Fibroblast of skin of right quadriceps (primary cell): Measurements from ENCODE around the gene RC3H1.
A peak's percentile ranks its signal among the peaks of the same experiment; 100 is the strongest.
"Not testable (repeated sequence)": the region's sequence is repeated elsewhere in the genome, so short reads cannot be mapped to it uniquely, and the experiment has no call there.

Experiments
- DNase-seq: peaks from one replicate; pipeline ENCODE4 v3.0.0-alpha.2; 2013

The RC3H1 gene

DNA sequence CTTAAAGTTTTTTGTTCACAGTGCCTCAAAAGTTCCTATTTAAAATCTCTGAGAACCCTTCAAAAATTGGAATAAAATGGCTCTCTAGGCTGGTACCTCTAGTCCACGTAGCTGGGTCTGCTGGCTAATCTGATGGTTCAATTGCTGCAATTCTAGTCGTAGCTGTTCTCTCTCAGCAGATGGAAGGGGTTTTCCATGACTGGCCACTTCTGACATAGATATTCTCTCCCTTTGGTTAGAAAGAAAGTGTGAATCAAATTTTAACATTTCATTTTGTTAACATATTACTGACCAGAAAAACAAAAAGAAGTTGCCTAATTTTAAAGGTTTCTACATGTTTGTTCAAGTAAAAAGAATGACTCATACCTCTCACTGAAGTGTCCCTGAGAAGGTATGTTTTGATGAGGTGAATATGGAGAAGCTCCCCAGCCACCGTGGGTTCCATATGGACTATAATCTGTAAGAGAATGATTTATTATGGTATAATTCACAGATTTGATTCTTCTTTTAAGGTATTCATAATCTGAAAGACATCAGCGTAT lies 75.7 kb downstream of the RC3H1 start:
- DNase-seq: no peak

- no peak for DNase-seq
Measured at GRCh38 chr1:173937062-173937461, 85.1 kb downstream of the RC3H1 start.

- DNase-seq: no peak
Measured at GRCh38 chr1:173934440-173934839, 87.7 kb downstream of the RC3H1 start.

- DNase-seq: not testable (repeated sequence)
Measured at GRCh38 chr1:173930541-173930940, 91.6 kb downstream of the RC3H1 start.

DNA sequence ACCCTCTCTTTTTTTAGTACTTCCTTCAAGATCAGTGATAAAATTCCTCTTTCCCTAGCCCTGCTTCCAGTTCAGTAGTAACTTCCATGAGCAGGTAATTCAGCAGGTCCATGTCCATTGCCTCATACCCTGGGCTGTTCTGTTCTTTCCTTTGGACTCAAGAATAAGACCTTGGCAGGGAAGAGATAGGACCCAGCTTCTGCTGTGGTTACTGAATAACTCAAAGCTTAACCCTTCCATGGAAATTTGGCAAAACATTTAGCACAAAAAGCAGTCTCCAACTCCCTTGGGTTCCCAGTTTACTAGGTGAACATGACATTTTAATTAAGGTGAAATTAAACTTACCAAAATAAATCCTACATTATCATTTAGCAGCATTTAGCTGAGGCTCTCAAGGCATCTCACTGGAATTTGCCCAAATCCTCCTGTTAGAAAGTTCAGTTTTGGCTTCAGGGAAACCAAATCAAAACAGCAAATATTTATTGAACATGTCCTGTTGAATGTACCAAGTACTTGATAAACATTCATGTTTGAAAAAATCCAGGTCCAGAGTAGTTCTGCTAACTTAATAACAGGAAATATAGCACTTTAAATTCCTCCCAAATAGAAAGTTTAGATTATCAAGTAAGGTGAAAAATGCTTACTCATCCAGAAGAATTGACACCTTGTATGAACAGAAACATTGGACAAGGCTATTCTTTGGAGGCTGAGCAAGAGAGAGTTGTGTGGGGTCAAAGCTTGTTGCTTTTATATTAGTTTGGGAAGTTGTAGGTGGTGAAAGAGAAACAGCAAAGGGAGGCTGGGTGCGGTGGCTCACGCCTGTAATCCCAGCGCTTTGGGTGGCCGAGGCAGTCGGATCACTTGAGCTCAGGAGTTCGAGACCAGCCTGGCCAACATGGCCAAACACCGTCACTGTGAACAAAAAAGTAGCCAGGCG lies 96.6 kb downstream of the RC3H1 start:
- no peak for DNase-seq

DNA sequence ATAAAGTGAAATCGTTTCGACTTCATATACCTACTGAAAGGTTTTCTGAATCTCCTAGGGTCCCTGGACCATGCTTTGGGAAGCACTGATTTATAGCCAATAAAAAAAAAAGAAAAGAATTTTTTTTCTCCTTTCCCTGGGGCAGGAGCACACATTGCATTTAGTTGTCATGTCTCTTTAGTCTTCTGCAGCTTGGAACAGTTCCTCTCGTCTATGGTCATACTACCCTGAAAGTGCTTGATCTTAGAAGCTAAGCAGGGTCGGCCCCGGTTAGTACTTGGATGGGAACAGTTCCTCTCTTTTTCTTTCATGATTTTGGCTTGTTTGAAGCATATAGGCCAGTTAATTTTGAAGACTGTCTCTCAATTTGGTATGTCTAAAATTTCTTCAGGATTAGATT lies 101.3 kb downstream of the RC3H1 start:
- DNase-seq: no peak

DNA sequence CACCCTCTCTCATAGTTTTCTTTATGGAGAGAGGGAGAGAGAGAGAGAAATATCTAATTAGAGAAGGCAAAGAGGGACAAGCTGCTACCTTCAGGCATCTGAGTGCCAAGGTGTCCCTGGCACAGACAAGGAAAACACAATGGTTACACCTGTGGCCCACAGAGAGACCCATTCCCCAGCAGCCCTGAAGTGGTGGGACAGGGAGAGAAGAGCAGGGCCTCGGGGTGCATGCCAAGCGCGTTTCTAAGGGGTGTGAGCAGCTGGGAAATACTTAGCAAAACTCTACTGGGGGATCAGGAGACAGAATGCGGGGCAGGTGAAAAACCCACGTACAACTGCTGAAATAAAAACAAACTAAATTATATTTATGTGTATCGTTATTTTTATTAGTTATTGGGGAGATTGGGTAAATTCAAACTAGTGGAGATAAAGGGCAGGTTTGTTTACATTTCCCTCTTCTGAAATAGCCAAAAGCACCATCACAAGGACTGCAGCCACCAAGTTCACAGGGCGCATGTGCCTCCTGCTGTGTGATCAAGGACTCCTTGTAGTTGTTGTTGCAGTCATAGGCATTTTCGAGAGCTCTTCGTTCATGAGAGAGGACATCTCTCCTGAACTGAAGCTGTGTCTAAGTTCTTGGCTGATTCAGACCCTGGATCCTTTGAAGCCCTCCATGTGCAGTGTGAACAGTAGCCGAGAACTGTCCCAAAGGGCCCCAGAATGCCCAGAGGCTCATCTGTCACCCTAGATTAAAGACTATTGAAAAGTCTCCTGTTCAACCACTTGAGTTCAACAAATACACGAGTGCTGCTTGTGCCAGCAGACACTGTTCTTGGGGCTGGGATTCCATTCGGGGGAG lies 104.3 kb downstream of the RC3H1 start:
- no peak for DNase-seq

- no peak for DNase-seq
Measured at GRCh38 chr1:173917149-173917548, 105.0 kb downstream of the RC3H1 start, which contains the start of gene SERPINC1. TSS of gene SERPINC1 (minus strand) at chr1:173917327. CDS start at chr1:173917259, 68 bp downstream.

DNA sequence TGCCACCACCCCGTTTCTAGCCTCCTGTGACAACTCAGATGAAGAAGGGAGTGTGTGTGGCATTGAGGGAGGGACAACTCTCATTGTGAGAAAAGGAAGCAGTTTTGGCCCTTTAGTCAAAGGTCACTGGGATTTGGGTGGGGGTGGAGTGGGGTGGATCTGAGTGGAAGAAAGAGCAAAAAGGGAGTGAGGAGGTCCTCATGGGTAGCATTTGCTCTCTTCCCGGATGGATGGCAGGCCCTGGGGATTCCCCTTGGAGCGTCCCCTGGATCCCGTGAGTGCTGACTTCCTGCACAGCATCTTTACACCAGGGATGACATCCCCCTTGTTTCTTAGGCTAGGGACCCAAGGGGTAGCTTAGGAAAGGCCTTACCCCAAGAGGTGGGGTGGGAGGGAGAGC lies 105.5 kb downstream of the RC3H1 start:
- no peak for DNase-seq

GRCh38 chr1:173915596-173915995 lies 106.6 kb downstream of the RC3H1 start:
- DNase-seq: no peak

- DNase-seq: peak; percentile 3
Measured at GRCh38 chr1:173914366-173914871, 107.7 kb downstream of the RC3H1 start.

GRCh38 chr1:173913111-173913510 lies 109.0 kb downstream of the RC3H1 start:
- no peak for DNase-seq

GRCh38 chr1:173903827-173904531 lies 118.2 kb downstream of the RC3H1 start:
- no peak for DNase-seq

- DNase-seq: no peak
Measured at GRCh38 chr1:173900992-173901391, 121.2 kb downstream of the RC3H1 start.

GRCh38 chr1:173900427-173900826 lies 121.7 kb downstream of the RC3H1 start:
- no peak for DNase-seq

- DNase-seq: no peak
Measured at GRCh38 chr1:173894189-173894588, 128.0 kb downstream of the RC3H1 start.

- no peak for DNase-seq
Measured at GRCh38 chr1:173893611-173894010, 128.5 kb downstream of the RC3H1 start.

DNA sequence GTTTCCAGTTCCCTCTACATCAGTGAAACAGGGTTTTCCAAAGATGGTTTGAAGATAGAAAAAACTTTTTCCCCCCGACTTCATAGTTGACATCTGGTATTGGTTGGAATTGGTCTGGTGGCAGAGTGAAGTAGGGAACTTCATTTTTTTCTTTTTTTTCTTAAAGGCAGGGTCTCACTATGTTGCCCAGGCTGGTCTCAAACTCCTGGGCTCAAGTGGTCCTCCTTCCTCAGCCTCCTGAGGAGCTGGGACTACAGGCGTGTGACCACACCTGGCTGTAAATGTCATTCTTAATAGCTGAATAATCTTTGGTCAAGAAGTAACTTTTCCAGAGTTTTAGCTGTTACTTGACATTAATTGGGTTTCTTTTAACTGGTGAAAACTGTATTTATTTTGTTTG lies 132.3 kb downstream of the RC3H1 start:
- DNase-seq: no peak

DNA sequence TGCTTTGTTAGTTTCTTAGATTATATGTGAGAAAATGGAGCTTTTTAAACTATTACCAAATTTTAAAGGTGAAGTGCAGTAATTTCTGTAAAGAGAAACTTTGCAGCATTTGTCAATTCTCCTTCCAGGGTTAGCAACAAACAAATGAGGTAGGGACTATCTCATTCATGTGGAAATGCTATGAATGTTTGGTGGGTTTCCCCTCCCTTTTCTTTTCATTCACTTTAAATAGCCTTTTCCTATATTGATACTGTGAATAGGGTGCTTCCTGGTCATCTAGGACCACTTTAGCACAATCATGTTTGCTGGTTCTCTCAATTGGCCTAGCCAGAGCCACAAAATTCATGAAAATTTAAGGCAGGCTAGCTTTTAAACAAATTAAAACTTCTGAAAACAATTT lies 133.4 kb downstream of the RC3H1 start:
- DNase-seq: no peak

DNA sequence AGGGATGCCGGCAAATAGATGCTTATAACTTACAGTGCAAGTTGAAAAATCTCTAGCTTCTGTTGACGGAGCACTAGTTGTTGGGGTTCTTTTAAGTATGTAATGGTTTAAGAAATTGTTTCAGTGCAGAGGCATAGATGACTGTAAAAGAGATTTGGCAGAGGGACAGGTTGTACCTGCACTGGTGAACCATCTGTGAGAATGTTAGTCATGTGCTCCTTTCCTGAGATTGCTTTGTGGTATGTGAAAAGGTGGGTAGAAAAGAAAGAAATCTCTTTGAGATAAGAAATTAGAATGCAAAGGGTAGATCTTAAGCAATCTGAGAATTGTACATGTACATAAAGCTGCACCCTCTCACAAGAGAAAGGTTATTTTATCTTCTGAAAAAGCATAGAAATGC lies 134.5 kb downstream of the RC3H1 start:
- DNase-seq: no peak

DNA sequence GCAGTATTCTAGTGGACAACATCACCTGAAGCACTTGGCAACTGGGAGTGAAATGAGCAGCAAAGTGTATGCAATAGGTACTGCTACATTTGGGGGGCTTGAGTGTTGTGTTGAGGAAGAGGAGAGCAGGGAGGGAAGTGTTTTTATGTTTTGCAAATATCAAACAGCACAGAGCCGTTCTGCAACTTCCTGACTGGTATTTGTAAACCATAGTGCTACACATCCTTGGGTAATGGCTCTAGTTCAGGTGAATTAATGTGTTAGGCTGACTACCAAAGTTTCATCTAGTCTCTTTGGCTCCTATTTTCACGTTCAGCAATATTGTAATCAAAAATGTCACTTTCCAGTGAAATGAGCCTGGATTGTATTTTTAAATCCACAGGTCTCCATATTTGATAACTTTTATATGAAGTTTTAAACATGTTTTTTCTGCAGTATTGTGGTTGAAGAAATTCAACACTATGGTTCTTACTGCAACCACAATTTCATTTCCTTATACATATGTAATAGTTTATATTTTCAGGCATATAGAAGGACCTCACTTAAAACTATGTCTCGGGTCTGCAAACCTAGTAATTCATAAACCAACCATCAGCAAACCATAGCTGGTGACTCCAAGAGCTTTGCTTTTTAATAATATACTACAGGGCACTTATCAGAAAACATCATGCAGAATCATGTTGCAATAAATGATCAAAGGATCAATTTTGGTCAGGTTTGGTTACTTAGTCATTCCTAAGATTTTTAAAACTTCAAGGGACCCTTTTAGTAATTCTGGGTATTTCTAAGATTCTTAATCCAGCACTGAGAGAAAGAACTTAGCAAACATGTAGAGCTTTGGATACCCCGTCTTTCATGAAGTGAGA lies 135.2 kb downstream of the RC3H1 start:
- no peak for DNase-seq

GRCh38 chr1:173884701-173885100 lies 137.5 kb downstream of the RC3H1 start:
- no peak for DNase-seq
